ENCODE results near the gene NCOA5. TPM values are rescaled to one million over a fixed set of nuclear protein-coding genes. Genes with fewer than 3 reads are reported as not detected.

Gene NCOA5
- total RNA-seq, 1 experiment from 2014 or later: 55.4 TPM

DNA sequence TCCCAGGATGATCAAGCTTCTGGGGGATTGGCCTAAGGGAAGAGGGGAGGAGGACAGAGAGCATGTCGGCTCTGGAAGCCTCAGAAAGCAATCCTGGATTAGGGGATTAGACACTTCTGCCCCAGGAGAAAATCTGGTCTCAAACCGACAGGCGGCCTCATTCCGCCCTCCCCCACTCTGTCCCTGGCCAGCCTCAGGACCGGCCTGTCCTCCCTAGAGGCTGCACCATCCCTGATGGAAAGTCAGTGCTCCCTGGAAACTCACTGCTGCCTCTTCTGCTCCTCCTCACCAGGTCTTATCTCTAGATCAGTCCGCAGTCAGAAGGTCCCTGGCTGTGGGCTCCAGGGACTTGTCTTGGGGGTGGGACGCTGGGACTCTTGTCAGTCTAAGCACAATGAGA lies 61.7 kb downstream of the NCOA5 start:
- peaks cover 54% of the 10 kb centered on the region for H3K27me3 ChIP-seq (replicated peaks; ENCODE audit: insufficient read depth, low read depth, low read length, poor library complexity)
- no peak overlapping the region for H3K27ac ChIP-seq (ENCODE audit: low read depth, low read length, poor library complexity, severe bottlenecking)
- no peaks in the 10 kb centered on the region for H3K4me1 ChIP-seq (ENCODE audit: insufficient read depth, low read length, poor library complexity, severe bottlenecking)
- H3K4me3 ChIP-seq (ENCODE audit: low read depth, low read length, poor library complexity, severe bottlenecking): no peak overlapping the region
- CTCF ChIA-PET: interaction anchor here (0.7 kb wide), 1 partner anchor 40 kb away, joined by 3 read pairs; no protein-coding TSS in a partner anchor
- H3K36me3 ChIP-seq (ENCODE audit: insufficient read depth, low read length, poor library complexity, severe bottlenecking): no peaks in the 10 kb centered on the region
- no TSS peak for BruUV-seq (replicated peaks)
- no peaks in the 10 kb centered on the region for H3K9me3 ChIP-seq (ENCODE audit: low read depth, low read length, poor library complexity, severe bottlenecking)
- DNase-seq (ENCODE audit: low spot score): no peak
- intact Hi-C loops (cut with micrococcal nuclease; ENCODE audit: unreplicated experiment): no loop called here
- TF ChIP-seq, protein P1, sequence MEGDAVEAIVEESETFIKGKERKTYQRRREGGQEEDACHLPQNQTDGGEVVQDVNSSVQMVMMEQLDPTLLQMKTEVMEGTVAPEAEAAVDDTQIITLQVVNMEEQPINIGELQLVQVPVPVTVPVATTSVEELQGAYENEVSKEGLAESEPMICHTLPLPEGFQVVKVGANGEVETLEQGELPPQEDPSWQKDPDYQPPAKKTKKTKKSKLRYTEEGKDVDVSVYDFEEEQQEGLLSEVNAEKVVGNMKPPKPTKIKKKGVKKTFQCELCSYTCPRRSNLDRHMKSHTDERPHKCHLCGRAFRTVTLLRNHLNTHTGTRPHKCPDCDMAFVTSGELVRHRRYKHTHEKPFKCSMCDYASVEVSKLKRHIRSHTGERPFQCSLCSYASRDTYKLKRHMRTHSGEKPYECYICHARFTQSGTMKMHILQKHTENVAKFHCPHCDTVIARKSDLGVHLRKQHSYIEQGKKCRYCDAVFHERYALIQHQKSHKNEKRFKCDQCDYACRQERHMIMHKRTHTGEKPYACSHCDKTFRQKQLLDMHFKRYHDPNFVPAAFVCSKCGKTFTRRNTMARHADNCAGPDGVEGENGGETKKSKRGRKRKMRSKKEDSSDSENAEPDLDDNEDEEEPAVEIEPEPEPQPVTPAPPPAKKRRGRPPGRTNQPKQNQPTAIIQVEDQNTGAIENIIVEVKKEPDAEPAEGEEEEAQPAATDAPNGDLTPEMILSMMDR (conservative IDR thresholded peaks at IDR 0.05; ENCODE audit: low read depth, low read length): no peak
- TF ChIP-seq EZH2 (IDR thresholded peaks at IDR 0.05; ENCODE audit: borderline replicate concordance, low read depth, low read length, poor library complexity, severe bottlenecking): no peak
- POLR2A ChIA-PET (ENCODE audit: low non-redundant PET): no interaction called here

DNA sequence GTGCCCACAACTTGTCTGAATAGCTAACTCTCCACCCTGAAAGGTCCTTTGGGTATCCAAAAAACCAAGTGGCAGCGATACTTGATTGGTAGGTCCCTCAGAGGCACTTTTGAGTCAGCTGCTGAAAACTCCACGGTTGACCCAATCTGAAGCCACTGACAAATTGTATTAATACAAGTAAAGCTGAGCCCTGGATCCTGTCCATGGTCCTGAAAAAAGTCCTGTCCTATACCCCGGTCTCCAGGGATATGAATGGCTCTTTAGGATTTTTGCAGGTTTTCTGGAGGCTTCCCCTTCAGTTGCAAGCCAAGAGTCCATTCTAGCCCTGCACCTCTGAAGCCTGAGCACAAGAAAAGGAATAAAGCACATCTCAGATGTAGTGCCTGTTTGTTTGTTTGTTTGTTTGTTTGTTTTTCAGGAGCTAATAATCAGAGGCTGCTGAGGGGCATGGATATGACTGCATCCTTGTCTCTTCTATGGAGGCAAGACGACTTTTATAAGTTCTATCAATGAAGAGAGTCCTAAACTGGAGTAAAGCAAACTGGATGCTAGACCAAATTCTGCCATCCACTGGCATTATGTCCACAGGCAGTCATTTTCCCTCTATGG lies 62.4 kb downstream of the NCOA5 start:
- H3K9me3 ChIP-seq (ENCODE audit: low read depth, low read length, poor library complexity, severe bottlenecking): no peaks in the 10 kb centered on the region
- H3K4me1 ChIP-seq (ENCODE audit: insufficient read depth, low read length, poor library complexity, severe bottlenecking): peaks cover 3% of the 10 kb centered on the region
- TF ChIP-seq, protein P1 (conservative IDR thresholded peaks at IDR 0.05; ENCODE audit: low read depth, low read length): no peak
- no peak for TF ChIP-seq EZH2 (IDR thresholded peaks at IDR 0.05; ENCODE audit: borderline replicate concordance, low read depth, low read length, poor library complexity, severe bottlenecking)
- DNase-seq (ENCODE audit: low spot score): peak; percentile 74
- no peaks in the 10 kb centered on the region for H3K36me3 ChIP-seq (ENCODE audit: insufficient read depth, low read length, poor library complexity, severe bottlenecking)
- intact Hi-C loops (cut with micrococcal nuclease; ENCODE audit: unreplicated experiment): no loop called here
- CTCF ChIA-PET: interaction anchor here (0.7 kb wide), 1 partner anchor 41 kb away, joined by 3 read pairs; no protein-coding TSS in a partner anchor
- no TSS peak for BruUV-seq (replicated peaks)
- POLR2A ChIA-PET (ENCODE audit: low non-redundant PET): no interaction called here
- no peak overlapping the region for H3K27ac ChIP-seq (ENCODE audit: low read depth, low read length, poor library complexity, severe bottlenecking)
- H3K27me3 ChIP-seq (replicated peaks; ENCODE audit: insufficient read depth, low read depth, low read length, poor library complexity): peaks cover 47% of the 10 kb centered on the region
- H3K4me3 ChIP-seq (ENCODE audit: low read depth, low read length, poor library complexity, severe bottlenecking): no peak overlapping the region

DNA sequence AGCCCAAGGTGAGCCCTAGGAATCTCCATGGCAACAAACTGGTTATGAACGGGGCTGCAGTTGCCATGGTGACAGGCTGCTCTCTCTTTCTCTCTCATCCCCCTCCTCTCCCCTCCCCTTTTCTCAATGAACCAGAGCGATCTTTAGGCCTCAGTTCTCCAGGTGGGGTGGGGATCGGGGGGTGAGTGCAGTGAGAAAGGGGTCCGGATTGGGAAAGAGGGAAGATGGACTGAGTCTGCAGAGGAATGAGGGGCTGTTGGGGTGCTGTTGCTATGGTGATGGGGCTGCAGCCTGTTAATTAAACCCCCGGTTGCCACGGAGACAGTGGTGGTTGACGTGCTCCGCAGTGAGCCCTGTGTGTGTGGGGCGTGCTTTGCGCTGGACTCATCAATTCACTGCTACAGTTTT lies 64.4 kb downstream of the NCOA5 start:
- no peak for DNase-seq (ENCODE audit: low spot score)
- ChIA-PET POLR2A (ENCODE audit: low non-redundant PET) (no interaction called here), CTCF (no interaction called here)
- H3K4me1 ChIP-seq (ENCODE audit: insufficient read depth, low read length, poor library complexity, severe bottlenecking): peaks cover 13% of the 10 kb centered on the region
- H3K9me3 ChIP-seq (ENCODE audit: low read depth, low read length, poor library complexity, severe bottlenecking): no peaks in the 10 kb centered on the region
- BruUV-seq (replicated peaks): no TSS peak
- no peak overlapping the region for H3K27ac ChIP-seq (ENCODE audit: low read depth, low read length, poor library complexity, severe bottlenecking)
- H3K36me3 ChIP-seq (ENCODE audit: insufficient read depth, low read length, poor library complexity, severe bottlenecking): no peaks in the 10 kb centered on the region
- H3K4me3 ChIP-seq (ENCODE audit: low read depth, low read length, poor library complexity, severe bottlenecking): no peak overlapping the region
- intact Hi-C loops (cut with micrococcal nuclease; ENCODE audit: unreplicated experiment): no loop called here
- peaks cover 27% of the 10 kb centered on the region for H3K27me3 ChIP-seq (replicated peaks; ENCODE audit: insufficient read depth, low read depth, low read length, poor library complexity)
- TF ChIP-seq EZH2 (IDR thresholded peaks at IDR 0.05; ENCODE audit: borderline replicate concordance, low read depth, low read length, poor library complexity, severe bottlenecking): no peak
- TF ChIP-seq, protein P1 (conservative IDR thresholded peaks at IDR 0.05; ENCODE audit: low read depth, low read length): no peak
